Putamen (tissue), 1 donor: ENCODE measurements around the gene TMEM164.

Experiments used
- DNase-seq: peaks from one replicate; pipeline ENCODE4 v3.0.0-alpha.2; 2016; ENCODE audit warnings: low spot score

TMEM164 gene

GRCh38 chrX:110167952-110168451, 165.1 kb downstream of the TMEM164 start:
- DNase-seq, result no peak

DNA sequence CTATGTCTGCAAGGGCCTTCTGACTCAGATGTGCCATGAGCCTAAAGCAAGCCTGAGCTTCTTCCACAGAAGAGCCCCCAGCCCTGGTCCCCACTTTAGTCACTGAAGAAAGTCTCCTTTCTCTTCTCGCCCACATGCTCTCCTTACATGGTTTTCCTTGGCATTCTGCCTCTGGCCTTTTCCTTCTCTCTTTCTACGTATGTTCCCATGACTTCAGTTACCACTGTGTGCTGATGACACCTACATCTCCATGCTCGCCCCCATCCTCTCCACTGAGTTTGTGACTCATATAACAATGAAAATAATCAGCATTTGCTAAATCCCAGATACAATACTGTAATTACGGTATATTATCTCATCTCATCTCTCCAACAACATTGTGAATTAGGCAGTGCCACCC, 165.7 kb downstream of the TMEM164 start:
- no peak for DNase-seq

GRCh38 chrX:110170029-110170428, 167.1 kb downstream of the TMEM164 start:
- no peak for DNase-seq

- no peak for DNase-seq
Observed at GRCh38 chrX:110171442-110171841, 168.5 kb downstream of the TMEM164 start.

GRCh38 chrX:110172215-110172614, 169.3 kb downstream of the TMEM164 start:
- DNase-seq, result no peak

DNA sequence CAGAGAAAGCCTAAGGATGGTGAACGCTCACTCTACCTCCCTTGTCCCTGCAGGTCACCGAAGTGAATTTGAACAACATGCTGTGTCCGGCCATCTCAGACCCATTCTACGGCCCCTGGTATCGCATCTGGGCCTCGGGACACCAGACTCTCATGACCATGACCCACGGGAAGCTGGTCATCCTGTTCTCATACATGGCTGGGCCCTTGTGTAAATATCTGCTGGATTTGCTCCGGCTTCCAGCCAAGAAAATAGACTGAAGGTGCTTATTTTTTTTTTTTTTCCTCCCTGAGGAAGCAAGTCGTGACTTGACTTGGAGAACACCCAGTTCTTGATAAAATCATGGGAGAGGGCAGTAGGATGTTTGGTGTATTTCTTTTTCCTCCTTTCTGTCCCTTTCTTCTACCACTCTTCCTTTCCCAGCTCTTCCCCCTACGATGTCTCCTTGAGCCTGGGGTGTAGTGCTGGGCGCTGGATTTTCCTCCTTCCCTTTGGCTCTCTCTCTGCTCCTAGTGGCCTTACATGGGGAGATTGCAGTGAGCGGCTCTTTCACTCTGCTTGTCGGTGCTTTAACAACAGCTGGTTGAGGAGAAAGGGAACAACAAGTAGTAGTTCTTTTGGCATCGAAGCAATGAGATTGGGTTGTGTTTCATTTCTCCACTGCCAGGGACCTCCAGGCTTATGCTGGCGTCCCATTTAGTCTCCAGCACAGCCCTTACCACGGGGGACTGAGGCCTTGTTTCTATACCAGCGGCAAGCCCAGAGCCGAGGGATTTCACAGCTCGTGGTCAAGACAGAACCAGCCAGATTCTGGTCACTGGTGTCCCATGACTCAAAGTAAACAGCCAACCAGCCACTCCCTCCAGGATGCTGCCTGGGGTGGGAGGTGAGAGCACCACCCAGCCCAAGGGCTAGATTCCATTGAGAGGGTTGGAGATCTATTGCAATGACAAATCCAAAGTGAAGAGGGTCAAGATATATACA, 170.6 kb downstream of the TMEM164 start:
- no peak for DNase-seq

GRCh38 chrX:110175146-110175545, 172.2 kb downstream of the TMEM164 start:
- no peak for DNase-seq

DNA sequence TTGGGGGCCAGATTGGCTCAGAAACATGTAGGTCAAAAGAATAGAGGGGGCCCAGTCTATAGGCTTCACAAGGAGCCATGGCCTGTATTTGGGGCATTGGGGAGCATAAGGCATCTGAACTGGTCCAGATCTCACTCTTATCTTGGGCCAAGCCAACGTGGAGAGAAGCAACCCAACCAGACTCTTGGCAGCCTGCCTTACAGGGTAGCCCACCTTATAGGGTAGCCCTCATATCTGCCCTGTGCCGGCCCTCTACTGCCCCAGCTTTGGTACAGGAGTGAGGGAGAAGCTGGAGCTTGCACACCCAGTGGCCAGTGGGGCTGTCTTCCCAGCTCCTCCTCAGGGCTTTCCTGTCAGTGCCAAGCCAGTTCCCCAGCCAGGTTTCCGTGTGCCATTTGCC, 172.8 kb downstream of the TMEM164 start:
- DNase-seq, result peak; percentile 0

GRCh38 chrX:110178179-110178865, 175.4 kb downstream of the TMEM164 start:
- DNase-seq, result no peak

DNA sequence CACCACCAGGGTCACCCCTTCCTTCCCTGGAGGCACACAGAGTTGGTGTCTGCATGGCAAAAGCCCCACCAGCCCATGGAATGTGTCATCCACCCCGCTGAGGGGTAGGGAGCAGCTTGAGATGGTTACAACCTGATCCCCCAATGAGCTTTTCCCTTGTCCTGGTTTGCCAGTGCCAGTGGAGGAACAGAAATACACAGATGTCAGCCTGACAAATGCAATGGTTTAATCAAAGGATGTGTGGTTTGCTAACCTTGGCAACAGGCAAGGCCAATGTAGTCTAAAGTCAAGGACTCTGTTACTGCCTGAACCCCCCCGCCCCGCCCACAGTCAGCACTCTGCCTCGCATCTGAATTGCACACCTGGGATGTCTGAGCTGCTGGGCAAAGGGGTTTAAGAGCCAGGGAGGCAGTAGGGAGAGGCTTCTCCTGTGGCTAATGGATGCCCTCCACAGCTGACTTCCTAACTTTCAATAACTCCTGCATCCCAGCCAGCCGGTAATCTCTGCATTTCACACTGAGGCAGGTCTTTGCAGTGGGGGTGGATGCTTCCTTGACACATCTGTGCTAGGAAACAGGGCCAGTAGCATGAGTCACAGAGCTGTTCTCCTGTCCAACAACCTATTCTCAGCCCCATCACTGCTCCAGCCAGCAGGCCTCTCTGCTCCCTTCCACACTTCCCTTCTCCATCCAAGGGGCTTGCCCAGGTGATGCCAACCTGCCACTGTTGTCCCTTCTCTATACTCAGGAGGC, 177.4 kb downstream of the TMEM164 start:
- DNase-seq, result no peak

DNA sequence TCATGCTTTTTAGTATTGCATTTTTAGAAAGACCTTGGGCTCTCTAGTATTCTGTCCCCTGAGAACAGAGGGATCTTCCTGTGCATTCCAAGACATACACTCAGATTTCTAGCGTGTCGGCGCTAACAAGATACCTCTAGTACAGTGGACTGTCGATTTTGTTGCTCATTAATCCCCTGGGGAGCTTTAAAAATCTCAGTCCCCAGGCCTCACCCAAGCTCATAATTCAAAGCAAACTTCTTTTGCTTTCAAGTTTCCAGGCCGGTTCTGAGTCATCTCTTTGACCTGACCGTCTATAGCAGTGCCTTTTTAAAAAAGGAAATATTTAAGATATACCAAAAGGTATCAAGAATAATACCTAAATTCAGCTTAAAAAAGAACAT, 178.0 kb downstream of the TMEM164 start:
- no peak for DNase-seq

GRCh38 chrX:110181459-110182137, 178.7 kb downstream of the TMEM164 start:
- DNase-seq, result no peak

- no peak for DNase-seq
Observed at GRCh38 chrX:110182362-110182761, 179.4 kb downstream of the TMEM164 start.

GRCh38 chrX:110182865-110183264, 180.0 kb downstream of the TMEM164 start:
- no peak for DNase-seq

DNA sequence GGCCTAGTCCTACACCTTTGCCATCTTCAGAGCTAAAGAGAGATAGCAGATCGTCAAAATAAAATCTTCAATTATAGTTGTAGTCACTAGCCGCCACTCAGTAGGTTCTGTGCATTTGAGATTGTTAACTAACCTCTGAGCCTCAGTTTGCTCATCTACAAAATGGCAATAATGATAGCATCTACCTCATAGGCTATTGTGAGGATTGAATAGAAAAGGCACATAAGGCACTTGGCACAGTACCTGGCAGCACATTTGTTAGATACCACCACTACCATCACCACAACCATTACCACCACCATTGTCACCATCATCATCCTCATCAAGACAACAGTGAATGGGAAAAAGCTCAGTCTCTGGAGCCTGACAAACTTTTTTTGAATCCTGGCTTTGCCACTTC, 180.4 kb downstream of the TMEM164 start:
- DNase-seq, result no peak

DNA sequence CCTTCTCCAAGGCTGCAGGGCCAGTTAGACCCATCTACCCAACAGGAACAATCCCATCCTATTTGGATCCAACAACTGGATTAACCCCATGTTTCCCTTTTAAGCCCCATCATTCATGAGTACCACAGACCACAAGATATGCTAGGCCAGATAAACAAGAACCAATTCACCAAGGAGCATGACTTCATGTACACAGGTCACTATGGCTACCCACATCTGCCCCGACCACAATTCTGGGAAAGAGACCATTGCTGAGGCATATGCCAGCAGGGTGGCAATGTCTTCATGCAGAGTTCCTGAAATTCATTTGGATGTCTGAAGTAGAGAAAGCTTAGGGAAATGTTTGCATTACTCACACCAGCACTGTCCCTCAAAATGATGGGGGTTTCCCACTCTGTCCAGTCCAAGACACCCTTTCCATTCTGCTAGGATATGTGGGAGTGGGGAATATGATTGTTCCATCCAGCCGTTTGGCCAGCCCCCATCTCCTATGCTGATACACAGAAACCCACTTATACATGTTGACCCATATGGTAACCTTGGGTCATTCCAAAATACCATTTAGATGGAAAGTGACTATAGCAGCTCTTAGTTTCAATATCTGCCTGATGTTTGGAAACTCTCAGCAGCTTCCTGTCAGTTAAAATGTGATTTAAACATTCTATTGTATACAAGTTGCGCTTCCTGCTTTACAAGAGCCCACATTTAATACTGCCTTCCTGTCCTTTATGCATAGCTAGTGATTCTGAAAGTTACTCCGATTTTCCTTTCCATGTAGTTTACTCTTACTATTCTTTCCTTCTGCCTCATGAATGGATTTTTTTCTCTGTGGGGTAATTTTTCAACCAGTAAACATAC, 186.0 kb downstream of the TMEM164 start:
- DNase-seq, result no peak

DNA sequence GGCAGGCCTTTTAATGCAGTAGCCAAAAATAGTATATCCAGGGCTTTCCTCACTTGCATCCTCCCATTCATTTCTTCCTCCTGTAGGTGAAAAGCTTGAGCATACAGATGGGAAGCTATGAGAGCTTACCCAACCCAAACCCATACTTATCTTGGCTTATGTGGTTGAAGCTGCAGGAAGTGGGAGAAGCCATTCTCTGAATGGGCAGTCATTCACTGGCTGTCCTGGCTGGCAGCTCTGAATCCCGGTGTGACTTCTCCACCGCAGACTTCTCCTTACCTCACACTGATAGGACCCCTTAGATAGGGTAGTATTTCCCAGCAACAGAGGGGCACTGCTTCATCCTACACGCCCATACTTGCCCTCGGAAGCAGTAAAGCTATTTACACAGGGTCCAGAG, 189.6 kb downstream of the TMEM164 start:
- no peak for DNase-seq

DNA sequence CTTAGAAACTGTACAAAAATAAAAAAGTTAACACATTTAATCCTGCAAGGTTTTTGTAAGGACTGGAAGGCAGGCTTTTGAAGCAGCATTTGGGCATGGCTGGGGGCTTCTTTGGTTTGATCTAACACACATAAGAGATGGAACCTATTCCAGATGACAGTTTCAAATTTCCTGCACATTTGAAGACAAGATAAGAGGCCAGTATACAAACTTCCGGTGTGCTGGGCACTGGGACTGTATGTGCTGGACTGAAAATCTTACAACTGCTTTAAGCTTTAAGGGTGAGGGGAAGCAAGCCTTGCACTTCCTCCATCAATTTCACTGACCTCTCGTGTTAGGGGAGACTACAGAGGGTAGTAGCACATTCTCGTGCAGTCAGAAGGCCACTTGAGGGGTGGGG, 192.1 kb downstream of the TMEM164 start:
- DNase-seq, result no peak

DNA sequence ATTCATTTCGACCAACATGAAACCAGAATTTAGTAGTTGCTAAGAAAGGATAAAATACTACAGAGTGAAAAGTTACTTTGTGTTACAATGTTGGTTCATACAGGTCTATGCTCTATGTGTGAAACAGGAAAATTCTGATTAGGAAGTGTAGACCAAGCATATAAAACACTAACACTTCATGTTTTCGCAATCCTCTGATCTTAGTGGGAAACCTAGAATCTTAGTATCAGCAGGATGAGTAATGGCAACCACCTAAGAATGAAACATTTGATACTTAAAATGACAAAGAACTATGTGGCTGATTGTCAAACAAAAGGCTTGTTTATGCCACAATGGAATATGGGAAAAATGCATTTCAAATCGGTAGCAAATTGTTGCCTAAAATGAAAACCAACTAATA, 198.9 kb downstream of the TMEM164 start:
- DNase-seq, result no peak

DNA sequence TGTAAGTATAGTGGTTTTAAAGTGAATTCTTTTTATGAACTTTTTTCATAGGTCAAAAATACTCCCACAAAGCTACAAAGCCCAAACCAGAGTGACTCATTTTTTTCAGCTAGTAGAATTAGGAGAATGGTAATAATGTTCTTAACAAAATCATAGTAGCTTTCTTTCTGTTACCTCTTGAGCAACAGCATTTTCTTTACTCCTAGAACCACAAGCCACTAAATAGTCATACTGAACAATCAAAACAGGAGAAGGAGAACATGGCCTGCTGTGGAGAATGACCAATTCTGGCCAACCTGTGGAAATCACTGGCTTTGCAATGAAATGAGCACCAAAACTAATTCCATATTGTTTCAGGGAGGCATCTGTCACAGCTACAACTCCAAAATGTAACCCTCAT, 202.1 kb downstream of the TMEM164 start:
- no peak for DNase-seq

DNA sequence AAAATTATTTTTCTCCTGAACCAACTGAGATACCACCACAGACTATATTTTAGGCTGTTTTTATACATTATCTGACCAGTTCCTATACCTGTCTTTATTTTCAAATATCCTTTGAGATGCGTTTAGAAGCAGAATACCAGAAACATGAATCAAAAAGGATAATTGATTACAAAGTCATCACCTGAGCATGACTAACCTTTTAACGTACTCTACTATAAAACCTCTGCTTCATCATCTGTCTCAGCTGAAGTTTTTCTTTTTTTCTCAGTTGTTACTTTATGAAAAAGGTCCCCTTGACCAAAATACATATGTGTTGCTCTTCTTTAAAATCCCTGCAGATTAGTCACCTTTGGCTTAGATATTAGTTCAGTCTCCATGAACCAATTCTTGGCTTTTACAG, 205.2 kb downstream of the TMEM164 start:
- DNase-seq, result no peak
